Lower lobe of right lung (tissue), 2 donors: ENCODE data around the gene BARD1. TPM values are rescaled to one million over a fixed set of nuclear protein-coding genes. Genes with fewer than 3 reads are reported as not detected.
"Not testable (repeated sequence)": the region's sequence is repeated elsewhere in the genome, so short reads cannot be mapped to it uniquely, and the experiment has no call there.

Experiments
- ATAC-seq, 2 donors: fragments of 200-7000 bp; cut with Tn5 transposase; one replicate each; pipeline ENCODE4 v1.9.1; 2020 to 2022; ENCODE audit warnings: mild to moderate bottlenecking in 2 of 2, moderate library complexity in 2 of 2
- DNase-seq: peaks from one replicate; pipeline ENCODE4 v3.0.0-alpha.2; 2020
- H3K27ac ChIP-seq: fragments of 200-600 bp; one replicate; pipeline ENCODE4 v1.8.0; 2022
- H3K27me3 ChIP-seq: fragments of 200-600 bp; one replicate; pipeline ENCODE4 v1.8.0; 2022; ENCODE audit warnings: low read depth
- H3K36me3 ChIP-seq: fragments of 200-600 bp; one replicate; pipeline ENCODE4 v1.8.0; 2022; ENCODE audit warnings: mild to moderate bottlenecking
- H3K4me1 ChIP-seq: fragments of 200-600 bp; one replicate; pipeline ENCODE4 v1.8.0; 2022
- H3K4me3 ChIP-seq: fragments of 200-600 bp; one replicate; pipeline ENCODE4 v1.8.0; 2022; ENCODE audit warnings: mild to moderate bottlenecking
- H3K9me3 ChIP-seq: fragments of 200-600 bp; one replicate; pipeline ENCODE4 v1.8.0; 2022
- intact Hi-C: fragments of 100-400 bp; cut with DNase I; formaldehyde crosslinking; loops from one replicate; pipeline ENCODE4 v1.11.0; 2022
- total RNA-seq: library from RNA; stranded (reverse); fragmentation: NEBNext Ultra II Directional; extraction: Animal tissue kit (Norgen Biotek cat#: 25700); gene quantifications from one replicate; pipeline ENCODE4 v1.2.1, GENCODE V29; 2021
- TF ChIP-seq, protein P1 (sequence below): fragments of 200-600 bp; IDR thresholded peaks from one replicate; pipeline ENCODE4 v1.8.0; 2022; ENCODE audit warnings: antibody characterized with exemption, mild to moderate bottlenecking
- donor health status: DM: no; HTN: yes; CAD: no; lungs with severe emphysema.

Gene BARD1
- total RNA-seq, 1 donor from 2014 or later = 18.5 TPM

GRCh38 chr2:214796911-214797310 lies 12.6 kb downstream of the BARD1 start:
- Histone ChIP-seq H3K27me3 (no peaks in the 10 kb centered on the region), H3K9me3 (no peaks in the 10 kb centered on the region), H3K27ac (no peak overlapping the region), H3K36me3 (peaks cover 6% of the 10 kb centered on the region), H3K4me3 (no peak overlapping the region), H3K4me1 (no peaks in the 10 kb centered on the region)
- intact Hi-C loops = no loop called here
- TF ChIP-seq, protein P1, sequence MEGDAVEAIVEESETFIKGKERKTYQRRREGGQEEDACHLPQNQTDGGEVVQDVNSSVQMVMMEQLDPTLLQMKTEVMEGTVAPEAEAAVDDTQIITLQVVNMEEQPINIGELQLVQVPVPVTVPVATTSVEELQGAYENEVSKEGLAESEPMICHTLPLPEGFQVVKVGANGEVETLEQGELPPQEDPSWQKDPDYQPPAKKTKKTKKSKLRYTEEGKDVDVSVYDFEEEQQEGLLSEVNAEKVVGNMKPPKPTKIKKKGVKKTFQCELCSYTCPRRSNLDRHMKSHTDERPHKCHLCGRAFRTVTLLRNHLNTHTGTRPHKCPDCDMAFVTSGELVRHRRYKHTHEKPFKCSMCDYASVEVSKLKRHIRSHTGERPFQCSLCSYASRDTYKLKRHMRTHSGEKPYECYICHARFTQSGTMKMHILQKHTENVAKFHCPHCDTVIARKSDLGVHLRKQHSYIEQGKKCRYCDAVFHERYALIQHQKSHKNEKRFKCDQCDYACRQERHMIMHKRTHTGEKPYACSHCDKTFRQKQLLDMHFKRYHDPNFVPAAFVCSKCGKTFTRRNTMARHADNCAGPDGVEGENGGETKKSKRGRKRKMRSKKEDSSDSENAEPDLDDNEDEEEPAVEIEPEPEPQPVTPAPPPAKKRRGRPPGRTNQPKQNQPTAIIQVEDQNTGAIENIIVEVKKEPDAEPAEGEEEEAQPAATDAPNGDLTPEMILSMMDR = no peak
- no peak for DNase-seq
- ATAC-seq = no peak

- Histone ChIP-seq H3K9me3 (peaks cover 19% of the 10 kb centered on the region), H3K36me3 (peaks cover 16% of the 10 kb centered on the region)
- DNase-seq, H3K27ac ChIP-seq, ATAC-seq, H3K27me3 ChIP-seq, H3K4me3 ChIP-seq, intact Hi-C loops, H3K4me1 ChIP-seq: not testable (repeated sequence)
Observed at GRCh38 chr2:214783181-214783580, 26.3 kb downstream of the BARD1 start.

- H3K4me1 ChIP-seq = no peaks in the 10 kb centered on the region
- peaks cover 19% of the 10 kb centered on the region for H3K9me3 ChIP-seq
- intact Hi-C loops = no loop called here
- peaks cover 16% of the 10 kb centered on the region for H3K36me3 ChIP-seq
- H3K4me3 ChIP-seq = no peak overlapping the region
- no peaks in the 10 kb centered on the region for H3K27me3 ChIP-seq
- ATAC-seq (no peak), DNase-seq (no peak)
- TF ChIP-seq, protein P1 = no peak
- no peak overlapping the region for H3K27ac ChIP-seq
Observed at GRCh38 chr2:214782671-214783070, 26.8 kb downstream of the BARD1 start.

DNA sequence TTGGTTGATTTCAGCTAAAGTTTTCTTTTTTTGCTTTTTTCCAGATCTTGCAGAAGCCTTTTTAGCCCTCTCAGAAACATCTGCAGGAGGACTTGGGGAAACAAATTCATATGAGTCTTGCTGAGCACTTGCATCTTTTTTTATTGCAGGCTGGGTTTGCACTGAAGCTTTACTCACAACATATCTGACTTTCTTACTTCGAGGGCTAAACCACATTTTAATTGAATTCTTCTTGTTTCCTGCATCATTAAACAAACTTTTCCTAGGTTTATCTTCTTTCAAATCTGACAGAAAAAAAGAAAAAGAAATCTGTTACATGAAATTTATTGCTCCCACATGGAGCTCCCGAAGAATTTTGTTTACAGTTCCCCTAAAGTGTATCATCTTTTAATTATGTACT lies 28.3 kb downstream of the BARD1 start:
- Histone ChIP-seq H3K27ac (no peak overlapping the region), H3K36me3 (peaks cover 16% of the 10 kb centered on the region), H3K27me3 (no peaks in the 10 kb centered on the region), H3K4me1 (no peaks in the 10 kb centered on the region), H3K4me3 (no peak overlapping the region), H3K9me3 (peaks cover 19% of the 10 kb centered on the region)
- TF ChIP-seq, protein P1 = no peak
- DNase-seq (no peak), ATAC-seq (no peak)
- intact Hi-C loops = no loop called here

DNA sequence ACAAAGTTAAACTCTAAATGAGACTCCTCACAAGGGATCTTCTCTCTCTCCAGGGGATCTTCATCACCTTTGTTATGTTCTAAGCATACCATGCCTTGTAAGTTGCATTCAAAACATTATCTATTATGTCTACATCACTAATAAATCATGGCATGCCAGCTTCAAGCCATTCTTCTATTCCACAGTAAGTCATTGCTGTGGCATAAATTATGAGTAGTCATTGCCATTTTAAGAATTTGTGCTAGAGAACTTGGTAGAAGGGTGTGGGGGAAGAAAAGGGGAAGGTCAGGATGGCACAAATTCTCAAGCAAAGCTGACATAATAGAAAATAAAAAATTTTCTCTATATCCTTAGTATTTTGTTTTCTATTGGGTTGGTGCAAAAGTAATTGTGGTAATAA lies 33.5 kb downstream of the BARD1 start:
- DNase-seq (no peak), ATAC-seq (no peak)
- H3K36me3 ChIP-seq = peaks cover 15% of the 10 kb centered on the region
- TF ChIP-seq, protein P1 = no peak
- peaks cover 8% of the 10 kb centered on the region for H3K9me3 ChIP-seq
- intact Hi-C loops = no loop called here
- no peaks in the 10 kb centered on the region for H3K27me3 ChIP-seq
- no peaks in the 10 kb centered on the region for H3K4me1 ChIP-seq
- H3K4me3 ChIP-seq = no peak overlapping the region
- no peak overlapping the region for H3K27ac ChIP-seq

DNA sequence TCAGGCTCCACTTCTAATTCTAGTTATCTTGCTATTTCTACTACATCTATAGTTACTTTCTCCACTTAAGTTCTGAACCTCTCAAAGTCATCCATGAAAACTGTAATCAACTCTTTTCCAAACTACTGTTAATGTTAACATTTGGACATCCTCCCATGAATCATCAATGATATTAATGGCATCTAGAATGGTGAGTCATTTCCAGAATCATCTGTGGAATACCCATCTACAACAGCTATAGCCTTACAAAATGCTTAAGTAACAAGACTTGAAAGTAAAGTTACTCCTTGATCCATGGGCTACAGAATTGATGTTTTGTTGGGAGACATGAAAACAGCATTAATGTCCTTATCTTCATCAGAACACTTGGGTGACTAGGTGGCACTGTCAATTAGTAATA lies 35.4 kb downstream of the BARD1 start:
- peaks cover 8% of the 10 kb centered on the region for H3K9me3 ChIP-seq
- no peak for DNase-seq
- no peaks in the 10 kb centered on the region for H3K4me1 ChIP-seq
- no peak overlapping the region for H3K27ac ChIP-seq
- no peaks in the 10 kb centered on the region for H3K27me3 ChIP-seq
- TF ChIP-seq, protein P1 = no peak
- ATAC-seq = no peak
- intact Hi-C loops = no loop called here
- no peak overlapping the region for H3K4me3 ChIP-seq
- peaks cover 4% of the 10 kb centered on the region for H3K36me3 ChIP-seq
